GM03348 (cell line): Measurements from ENCODE around the gene RENBP.
"Not testable (repeated sequence)": the region's sequence is repeated elsewhere in the genome, so short reads cannot be mapped to it uniquely, and the experiment has no call there.

Experiments
- DNase-seq: peaks from one replicate; pipeline ENCODE4 v3.0.0; 2012; ENCODE audit warnings: low spot score

RENBP gene

DNA sequence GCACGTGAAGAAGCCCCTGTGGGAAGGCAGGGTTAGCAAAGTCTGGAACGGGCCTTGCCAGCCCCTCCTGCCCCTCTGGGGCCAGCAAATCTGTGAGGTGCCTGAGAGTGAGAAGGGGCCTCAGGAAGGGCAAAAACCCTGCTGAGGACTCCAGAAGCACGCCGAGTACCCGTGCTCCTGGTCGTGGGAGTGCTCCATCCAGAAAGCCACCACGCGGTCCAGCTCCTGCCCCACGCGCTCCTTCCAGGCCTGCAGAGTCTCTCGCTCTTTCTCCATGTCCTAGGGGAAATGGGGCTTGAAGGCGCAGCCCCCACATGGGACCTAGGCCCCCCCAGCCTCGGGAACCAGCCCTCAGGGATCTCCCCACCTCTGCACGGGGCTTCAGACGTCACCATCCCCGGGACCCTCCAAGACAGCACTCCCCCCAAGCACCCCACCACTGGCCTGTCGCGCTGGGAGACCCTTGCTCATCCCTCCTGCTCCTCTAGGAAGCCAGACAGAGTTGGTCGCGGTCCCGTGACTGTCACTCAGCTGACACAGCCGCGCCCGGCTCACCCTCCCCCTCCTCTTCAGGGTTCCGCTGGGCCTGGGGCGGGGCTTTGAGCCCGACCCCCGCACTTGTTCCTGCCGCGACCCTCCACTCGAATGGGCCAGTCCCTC is at the start of gene RENBP:
TSS of gene RENBP (minus strand) at position 504 of the 660 bp plus-strand sequence. CDS start at position 471, 33 bp downstream.
- DNase-seq: peak; percentile 25

DNA sequence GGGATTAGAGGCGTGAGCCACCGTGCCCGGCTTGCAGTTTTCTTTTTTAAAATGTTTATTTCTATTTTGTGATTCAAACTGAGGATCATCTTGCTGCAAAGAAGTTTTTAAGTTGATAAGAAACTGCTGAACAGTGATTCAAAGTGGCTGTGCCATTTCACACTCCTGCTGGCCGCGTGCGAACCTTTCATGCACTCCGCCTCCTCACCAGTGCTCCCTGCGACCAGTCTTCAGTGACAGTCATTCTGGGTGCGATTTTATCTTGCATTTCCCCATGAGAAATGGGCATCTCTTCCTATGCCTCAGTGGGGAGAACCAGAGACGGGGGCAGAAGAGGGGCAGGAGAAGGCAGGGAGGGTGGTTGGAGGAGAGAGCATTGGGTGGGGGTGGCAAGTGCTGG is 49.5 kb upstream of the RENBP start:
- DNase-seq: no peak

GRCh38 chrX:153993079-153993478 is 48.6 kb upstream of the RENBP start:
- DNase-seq: no peak

DNA sequence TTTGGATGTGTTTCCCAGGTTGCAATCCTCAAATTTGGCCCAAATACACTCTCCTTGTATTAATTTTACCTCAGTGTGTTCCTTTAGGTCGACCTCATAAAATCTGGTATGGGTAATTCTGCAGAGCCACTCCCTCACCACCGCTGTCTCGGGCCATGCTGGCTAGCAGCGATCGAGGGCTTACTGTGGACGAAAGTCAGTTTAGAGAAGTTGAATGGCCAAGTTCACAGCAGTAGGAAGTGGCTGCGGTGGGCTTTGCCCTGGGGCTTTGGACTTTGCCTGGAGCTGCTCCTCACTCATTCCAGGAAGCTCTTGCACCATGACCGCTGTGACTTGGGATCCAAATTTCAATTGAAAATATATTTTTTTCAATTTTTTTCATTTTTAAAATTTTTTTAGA is 47.7 kb upstream of the RENBP start:
- no peak for DNase-seq

- no peak for DNase-seq
Measured at GRCh38 chrX:153991013-153991580, 46.7 kb upstream of the RENBP start.

DNA sequence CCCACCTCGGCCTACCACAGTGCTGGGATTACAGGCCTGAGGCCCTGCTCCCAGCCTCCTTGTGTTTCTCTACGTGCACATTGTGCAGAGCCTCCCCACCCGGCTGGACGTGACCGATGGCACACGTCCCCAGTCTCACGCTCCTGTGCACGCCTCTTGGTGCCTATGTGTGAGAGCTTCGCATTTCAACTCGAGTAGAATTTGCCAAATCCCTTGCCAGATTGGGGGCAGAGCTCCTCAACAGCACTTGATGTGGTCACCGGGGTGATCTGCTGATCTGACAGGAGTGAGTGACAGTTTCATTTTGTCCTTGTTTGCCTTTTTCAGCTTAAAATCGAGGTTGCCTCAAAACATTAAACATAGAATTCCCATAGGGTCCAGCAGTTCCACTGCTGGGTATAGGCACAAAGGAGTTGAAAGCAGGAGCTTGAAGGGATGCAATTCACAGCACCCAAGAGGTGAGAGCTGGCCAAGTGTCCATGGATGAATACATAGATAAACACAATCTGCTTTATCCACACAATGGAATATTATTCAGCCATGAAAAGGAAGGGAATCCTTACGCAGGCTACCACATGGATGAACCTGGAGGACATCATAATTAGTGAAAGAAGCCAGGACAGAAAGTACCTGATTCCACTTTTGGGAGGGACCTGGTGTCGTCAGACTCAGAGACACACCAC is 45.7 kb upstream of the RENBP start:
- DNase-seq: no peak

- DNase-seq: no peak
Measured at GRCh38 chrX:153988493-153988892, 44.0 kb upstream of the RENBP start.

DNA sequence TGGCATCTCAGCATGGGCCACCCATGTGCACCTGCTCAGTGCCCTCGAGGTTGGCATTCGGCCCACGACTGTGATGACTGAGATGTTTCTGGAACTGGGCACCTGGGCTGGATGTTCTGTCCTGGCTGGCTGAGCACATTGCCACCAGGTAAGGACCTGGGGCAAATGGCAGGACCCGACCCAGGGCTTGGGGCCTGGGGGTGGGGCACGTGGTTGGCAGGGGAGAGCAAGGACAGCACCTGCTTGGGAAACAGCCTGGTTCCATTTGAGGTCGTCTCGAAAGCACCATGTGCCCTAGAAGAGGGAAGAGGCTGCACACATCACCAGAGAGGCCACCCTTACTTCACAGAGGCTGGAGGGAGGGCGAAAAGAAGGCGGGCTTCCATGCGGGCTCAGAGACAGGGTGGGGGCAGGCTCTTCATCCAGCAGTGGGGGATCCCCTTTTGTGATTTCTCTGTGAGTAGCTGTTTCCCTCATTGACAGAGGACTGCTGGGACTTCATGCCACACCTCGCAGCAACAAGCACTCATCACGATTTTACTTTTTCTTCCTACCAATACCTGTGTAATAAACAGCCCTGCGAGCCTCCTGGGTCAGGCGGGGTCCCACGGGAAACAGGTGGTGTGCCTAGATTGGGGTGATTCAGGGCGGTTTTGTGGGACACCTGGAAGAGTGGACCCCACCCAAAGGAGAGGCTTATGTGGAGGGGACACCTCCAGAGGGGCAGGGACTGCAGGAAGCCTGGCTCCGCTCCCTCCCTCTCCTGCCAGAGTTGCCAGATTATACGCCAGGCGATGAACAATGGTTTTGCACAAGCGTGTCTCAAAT is 40.1 kb upstream of the RENBP start:
- no peak for DNase-seq

GRCh38 chrX:153983321-153983801 is 38.9 kb upstream of the RENBP start:
- DNase-seq: no peak

DNA sequence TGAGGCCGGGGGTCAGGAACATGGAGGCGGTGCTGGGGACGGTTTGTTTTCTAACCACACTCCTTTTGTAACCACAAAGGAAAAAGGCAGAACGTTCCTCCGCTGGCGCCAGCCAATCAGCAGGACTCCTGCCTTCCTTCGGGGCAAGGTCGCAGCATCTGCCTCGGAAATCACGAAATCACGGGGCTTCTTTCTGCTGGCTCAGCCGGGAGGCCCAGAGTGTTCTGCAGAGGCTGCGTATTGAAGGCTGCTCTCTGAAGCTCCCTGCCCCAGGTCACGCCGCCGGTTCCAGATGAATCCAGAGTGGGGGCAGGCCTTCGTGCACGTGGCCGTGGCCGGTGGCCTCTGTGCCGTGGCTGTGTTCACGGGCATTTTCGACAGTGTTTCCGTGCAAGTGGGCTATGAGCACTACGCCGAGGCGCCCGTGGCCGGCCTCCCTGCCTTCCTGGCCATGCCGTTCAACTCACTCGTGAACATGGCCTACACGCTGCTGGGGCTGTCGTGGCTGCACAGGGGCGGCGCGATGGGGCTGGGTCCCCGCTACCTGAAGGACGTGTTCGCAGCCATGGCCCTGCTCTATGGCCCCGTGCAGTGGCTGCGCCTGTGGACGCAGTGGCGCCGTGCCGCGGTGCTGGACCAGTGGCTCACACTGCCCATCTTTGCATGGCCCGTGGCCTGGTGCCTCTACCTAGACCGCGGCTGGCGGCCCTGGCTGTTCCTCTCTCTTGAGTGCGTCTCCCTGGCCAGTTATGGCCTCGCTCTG is 37.5 kb upstream of the RENBP start:
- no peak for DNase-seq

- no peak for DNase-seq
Measured at GRCh38 chrX:153981231-153981630, 36.8 kb upstream of the RENBP start.

- DNase-seq: not testable (repeated sequence)
Measured at GRCh38 chrX:153980394-153980793, 36.0 kb upstream of the RENBP start.

- no peak for DNase-seq
Measured at GRCh38 chrX:153974726-153975286, 30.4 kb upstream of the RENBP start.

GRCh38 chrX:153974003-153974725 is 29.7 kb upstream of the RENBP start:
- no peak for DNase-seq

GRCh38 chrX:153973127-153974002 is 28.9 kb upstream of the RENBP start:
- no peak for DNase-seq

DNA sequence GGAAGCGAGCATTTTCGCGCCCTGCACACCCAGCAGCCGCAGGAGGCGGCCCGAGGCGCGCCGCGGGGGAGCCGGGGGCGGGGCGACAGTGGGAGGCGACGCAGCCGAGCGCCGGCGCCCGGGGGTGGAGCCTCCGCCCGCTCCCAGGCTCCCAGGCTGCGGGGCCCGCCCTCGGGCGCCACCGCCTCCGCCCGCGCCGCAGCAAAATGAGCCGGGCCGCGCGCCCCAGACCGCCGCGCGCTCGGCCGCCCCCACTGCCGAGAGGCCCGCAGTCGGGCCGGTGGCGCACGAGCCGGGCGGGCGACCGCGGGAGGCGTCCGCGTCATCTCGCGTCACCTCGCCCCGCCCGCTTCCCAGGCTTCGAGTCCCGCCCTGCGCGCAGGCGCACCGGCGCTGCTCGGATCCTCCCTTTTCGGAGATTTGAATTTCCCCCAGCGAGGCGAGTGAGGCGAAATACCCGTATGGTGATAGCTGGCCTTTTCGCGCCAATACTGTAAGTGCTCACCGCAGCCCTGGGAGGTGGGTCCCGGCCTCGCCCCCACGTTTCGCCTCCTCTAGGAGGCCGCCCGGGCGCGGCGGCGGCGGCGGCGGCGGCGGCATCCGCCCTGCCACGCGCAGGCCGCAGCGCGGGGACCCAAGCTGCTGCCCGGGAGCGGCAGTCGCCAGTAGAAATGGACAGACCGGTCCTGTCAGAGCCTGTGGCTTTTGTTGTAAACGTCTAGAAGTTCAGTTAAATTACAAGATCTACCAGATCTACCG is 28.1 kb upstream of the RENBP start, which contains the start of gene TMEM187:
TSS of gene TMEM187 (plus strand) at position 387 of the 759 bp plus-strand sequence. CDS start 9,309 bp downstream, outside the sequence.
- DNase-seq: peak; percentile 93

DNA sequence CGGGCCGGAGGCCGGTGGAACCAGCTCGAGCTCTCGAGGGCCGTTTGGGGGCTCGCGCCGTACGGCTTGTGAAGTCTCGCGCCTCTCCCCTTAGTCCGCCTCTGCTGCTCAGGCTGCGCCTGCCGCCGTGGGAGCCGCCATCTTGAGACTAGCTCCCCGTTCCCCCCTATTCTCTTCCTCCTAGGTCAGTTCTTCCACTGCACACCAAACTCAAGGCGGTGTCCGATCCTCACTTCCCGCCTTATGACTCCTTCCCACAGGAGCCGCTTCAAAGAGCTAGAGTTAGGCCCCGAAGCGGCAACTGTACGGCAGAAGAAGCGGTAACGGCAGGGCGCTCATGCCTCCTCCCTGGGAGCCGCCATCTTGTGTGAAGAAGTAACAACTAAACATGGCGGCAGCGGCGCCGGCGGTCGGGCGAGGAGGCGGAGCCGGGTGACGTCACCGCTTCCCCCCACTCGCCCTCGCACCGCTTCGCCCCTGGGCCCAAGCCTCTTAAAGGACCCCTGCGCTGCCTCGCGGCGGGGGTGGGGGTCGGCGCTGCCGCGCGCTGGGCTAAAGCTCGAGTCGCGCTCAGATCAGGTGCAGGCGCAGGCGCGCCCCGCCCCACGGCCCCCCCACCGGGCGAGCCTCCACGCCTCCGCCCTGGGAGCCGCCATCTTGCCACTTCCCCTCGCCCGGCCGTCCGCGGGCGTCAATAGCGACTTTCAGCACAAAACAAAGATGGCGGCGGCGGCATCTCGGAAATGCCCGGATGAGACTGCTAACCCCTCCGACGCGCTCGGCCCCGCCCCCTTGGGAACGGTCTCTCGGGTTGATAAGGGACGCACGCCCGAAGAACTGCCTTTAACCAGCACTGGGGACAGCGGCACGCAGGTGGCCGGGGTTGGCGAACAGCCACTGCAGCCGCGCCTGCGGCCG is 27.3 kb upstream of the RENBP start, which contains the start of gene HCFC1:
TSS of gene HCFC1 (minus strand) at position 369 of the 918 bp plus-strand sequence. CDS start 978 bp downstream, outside the sequence.
- peak; percentile 84 for DNase-seq

DNA sequence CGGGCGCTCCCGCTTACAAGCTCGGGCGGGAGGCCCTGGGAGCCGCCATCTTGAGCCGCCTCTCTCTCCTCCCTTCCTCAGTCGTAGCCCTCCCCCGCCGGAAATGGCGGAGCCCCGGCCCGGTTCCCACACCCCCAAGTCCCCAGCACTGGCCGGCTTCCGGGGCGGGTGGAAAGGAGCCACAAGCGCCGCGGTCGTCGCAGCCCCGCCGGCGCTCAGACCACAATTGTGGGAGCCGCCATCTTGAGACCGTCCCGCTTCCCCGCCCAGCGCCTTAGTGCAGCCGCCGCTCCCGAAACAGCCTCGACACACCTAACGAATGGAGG is 26.6 kb upstream of the RENBP start:
- peak; percentile 88 for DNase-seq
